WTC11 (cell line): ENCODE results near the gene HPS5. TPM values are rescaled to one million over a fixed set of nuclear protein-coding genes. Genes with fewer than 3 reads are reported as not detected.

ENCODE experiments used
- ATAC-seq: fragments of 200-7000 bp; cut with Tn5 transposase; 2 replicates; pipeline ENCODE4 v1.10.0; 2021; ENCODE audit warnings: mild to moderate bottlenecking, moderate library complexity
- CTCF ChIA-PET: fragments of 300-600 bp; sonication (Branson Sonifier 250); formaldehyde crosslinking; loops from one replicate; lab custom pipeline; 2021; ENCODE audit warnings: antibody characterized with exemption; lab: Charles Lee
- POLR2A ChIA-PET: fragments of 350-600 bp; sonication (Branson Sonifier 250); formaldehyde crosslinking; loops from one replicate; lab custom pipeline; 2021; ENCODE audit warnings: antibody characterized with exemption; lab: Charles Lee
- DNase-seq: peaks from one replicate; pipeline ENCODE4 v3.0.0; 2021; ENCODE audit warnings: low spot score
- H3K27ac Mint-ChIP-seq: 2 replicates; pipeline ENCODE4 v1.8.0; 2021; ENCODE audit warnings: mixed read lengths
- H3K27me3 Mint-ChIP-seq: 2 replicates; pipeline ENCODE4 v1.8.0; 2021; ENCODE audit warnings: low read depth, mild to moderate bottlenecking, moderate library complexity, mixed read lengths
- H3K36me3 Mint-ChIP-seq: 2 replicates; pipeline ENCODE4 v1.8.0; 2021; ENCODE audit warnings: mixed read lengths
- H3K4me1 Mint-ChIP-seq: 2 replicates; pipeline ENCODE4 v1.8.0; 2022; ENCODE audit warnings: mixed read lengths
- H3K4me3 Mint-ChIP-seq: 2 replicates; pipeline ENCODE4 v1.8.0; 2021; ENCODE audit warnings: mild to moderate bottlenecking, moderate library complexity, mixed read lengths
- H3K9me3 Mint-ChIP-seq: 2 replicates; pipeline ENCODE4 v1.8.0; 2021; ENCODE audit warnings: mixed read lengths
- ATF3 ChIP-seq: sonication (generic); formaldehyde crosslinking; conservative IDR thresholded peaks from 2 replicates; pipeline ENCODE4 v1.8.1; 2022; ENCODE audit warnings: mild to moderate bottlenecking, missing genetic modification reagents
- CBFB ChIP-seq: sonication (generic); formaldehyde crosslinking; IDR thresholded peaks from 2 replicates; pipeline ENCODE4 v1.8.1; 2022; ENCODE audit warnings: mild to moderate bottlenecking, low read depth, missing genetic modification reagents
- CDX4 ChIP-seq: fragments of 250-450 bp; sonication (Bioruptor Pico); IDR thresholded peaks from 2 replicates; pipeline ENCODE4 v1.9.0; 2021; ENCODE audit warnings: moderate library complexity, mild to moderate bottlenecking, inconsistent platforms, borderline replicate concordance
- E2F4 ChIP-seq: sonication (generic); formaldehyde crosslinking; IDR thresholded peaks from 2 replicates; pipeline ENCODE4 v1.8.1; 2022; ENCODE audit warnings: low read depth, mild to moderate bottlenecking, moderate library complexity, missing genetic modification reagents, borderline replicate concordance
- E2F5 ChIP-seq: sonication (generic); formaldehyde crosslinking; IDR thresholded peaks from 2 replicates; pipeline ENCODE4 v1.8.1; 2022; ENCODE audit warnings: mild to moderate bottlenecking, moderate library complexity, missing genetic modification reagents
- EMX1 ChIP-seq: fragments of 250-450 bp; sonication (Bioruptor Pico); IDR thresholded peaks from 2 replicates; pipeline ENCODE4 v1.8.0; 2021; ENCODE audit warnings: mild to moderate bottlenecking
- FOXP4 ChIP-seq: sonication (generic); formaldehyde crosslinking; IDR thresholded peaks from 2 replicates; pipeline ENCODE4 v1.8.0; 2022; ENCODE audit warnings: mild to moderate bottlenecking, missing genetic modification reagents
- HMGA2 ChIP-seq: fragments of 250-450 bp; sonication (Bioruptor Pico); IDR thresholded peaks from 2 replicates; pipeline ENCODE4 v1.4.0; 2021; ENCODE audit warnings: mild to moderate bottlenecking, moderate library complexity
- PREB ChIP-seq: sonication (generic); formaldehyde crosslinking; IDR thresholded peaks from 2 replicates; pipeline ENCODE4 v1.8.1; 2022; ENCODE audit warnings: mild to moderate bottlenecking, missing genetic modification reagents, moderate library complexity, borderline replicate concordance
- RELA ChIP-seq: sonication (generic); formaldehyde crosslinking; IDR thresholded peaks from 2 replicates; pipeline ENCODE4 v1.8.1; 2022; ENCODE audit warnings: missing genetic modification reagents, mild to moderate bottlenecking, borderline replicate concordance
- RORB ChIP-seq: fragments of 250-450 bp; sonication (Bioruptor Pico); IDR thresholded peaks from 2 replicates; pipeline ENCODE4 v1.9.0; 2021; ENCODE audit warnings: mild to moderate bottlenecking
- SMAD3 ChIP-seq: sonication (generic); formaldehyde crosslinking; IDR thresholded peaks from 2 replicates; pipeline ENCODE4 v1.8.0; 2022; ENCODE audit warnings: missing genetic modification reagents, mild to moderate bottlenecking, borderline replicate concordance
- TCF7 ChIP-seq: sonication (generic); formaldehyde crosslinking; IDR thresholded peaks from 2 replicates; pipeline ENCODE4 v1.8.0; 2022; ENCODE audit warnings: mild to moderate bottlenecking, low read depth, missing genetic modification reagents, moderate library complexity
- TEAD1 ChIP-seq: sonication (generic); formaldehyde crosslinking; IDR thresholded peaks from 2 replicates; pipeline ENCODE4 v1.8.0; 2022; ENCODE audit warnings: mild to moderate bottlenecking, missing genetic modification reagents
- TP53 ChIP-seq: sonication (generic); formaldehyde crosslinking; IDR thresholded peaks from 2 replicates; pipeline ENCODE4 v1.8.1; 2023; ENCODE audit warnings: mild to moderate bottlenecking, missing genetic modification reagents
- ZNF138 ChIP-seq: sonication (generic); formaldehyde crosslinking; conservative IDR thresholded peaks from 2 replicates; pipeline ENCODE4 v1.8.1; 2022; ENCODE audit warnings: mild to moderate bottlenecking, moderate library complexity, missing genetic modification reagents
- total RNA-seq: library from RNA; stranded (reverse); gene quantifications from 3 replicates; pipeline ENCODE4 v1.2.3, GENCODE V29; 2021

The HPS5 gene
- total RNA-seq, 1 experiment from 2014 or later, result 14.9 TPM

GRCh38 chr11:18312663-18313420, 9.1 kb downstream of the HPS5 start:
- no peak for DNase-seq

GRCh38 chr11:18312012-18312411, 9.9 kb downstream of the HPS5 start:
- H3K27ac Mint-ChIP-seq, result no peak overlapping the region
- CTCF ChIA-PET, result interaction anchor here (1.3 to 1.8 kb wide), 2 partner anchors 68 to 196 kb away, joined by 3 to 4 read pairs; no protein-coding TSS in a partner anchor
- no peak for TF ChIP-seq E2F5 (CRISPR knock-in tag)
- no peak for TF ChIP-seq FOXP4 (CRISPR knock-in tag)
- TF ChIP-seq EMX1, result no peak
- no peak for TF ChIP-seq PREB (CRISPR knock-in tag)
- TF ChIP-seq TEAD1 (CRISPR knock-in tag), result no peak
- no peak for TF ChIP-seq HMGA2
- TF ChIP-seq CDX4 (CRISPR knock-in tag), result no peak
- TF ChIP-seq ATF3 (CRISPR knock-in tag), result no peak
- TF ChIP-seq CBFB (CRISPR knock-in tag), result no peak
- TF ChIP-seq RELA, result no peak
- no peaks in the 10 kb centered on the region for H3K27me3 Mint-ChIP-seq
- ATAC-seq (no peak), DNase-seq (no peak)
- H3K4me1 Mint-ChIP-seq, result no peaks in the 10 kb centered on the region
- H3K36me3 Mint-ChIP-seq, result peaks cover 37% of the 10 kb centered on the region
- POLR2A ChIA-PET, result no interaction called here
- no peak overlapping the region for H3K4me3 Mint-ChIP-seq
- no peaks in the 10 kb centered on the region for H3K9me3 Mint-ChIP-seq

More at GRCh38 chr11:18312663-18313420, 9.1 kb downstream of the HPS5 start:
- peaks cover 39% of the 10 kb centered on the region for H3K36me3 Mint-ChIP-seq
- H3K4me1 Mint-ChIP-seq, result no peaks in the 10 kb centered on the region
- H3K9me3 Mint-ChIP-seq, result no peaks in the 10 kb centered on the region
- H3K27me3 Mint-ChIP-seq, result no peaks in the 10 kb centered on the region
- no peak overlapping the region for H3K4me3 Mint-ChIP-seq
- POLR2A ChIA-PET, result interaction anchor here (0.6 to 0.7 kb wide), 2 partner anchors 96 to 1970 kb away, joined by 3 read pairs; no protein-coding TSS in a partner anchor
- TF ChIP-seq TEAD1 (CRISPR knock-in tag), result no peak
- no peak for TF ChIP-seq E2F4 (CRISPR knock-in tag)
- TF ChIP-seq RORB (CRISPR knock-in tag), result no peak
- TF ChIP-seq TCF7 (CRISPR knock-in tag), result no peak
- TF ChIP-seq SMAD3, result no peak
- no peak for TF ChIP-seq ZNF138 (CRISPR knock-in tag)
- TF ChIP-seq TP53, result no peak
- no peak for TF ChIP-seq E2F5 (CRISPR knock-in tag)
- CTCF ChIA-PET, result interaction anchor here (1.3 to 1.8 kb wide), 2 partner anchors 69 to 197 kb away, joined by 3 to 4 read pairs; no protein-coding TSS in a partner anchor
- ATAC-seq, result no peak
- no peak overlapping the region for H3K27ac Mint-ChIP-seq
